ENCODE measurements around the gene FAM81A.

DNA sequence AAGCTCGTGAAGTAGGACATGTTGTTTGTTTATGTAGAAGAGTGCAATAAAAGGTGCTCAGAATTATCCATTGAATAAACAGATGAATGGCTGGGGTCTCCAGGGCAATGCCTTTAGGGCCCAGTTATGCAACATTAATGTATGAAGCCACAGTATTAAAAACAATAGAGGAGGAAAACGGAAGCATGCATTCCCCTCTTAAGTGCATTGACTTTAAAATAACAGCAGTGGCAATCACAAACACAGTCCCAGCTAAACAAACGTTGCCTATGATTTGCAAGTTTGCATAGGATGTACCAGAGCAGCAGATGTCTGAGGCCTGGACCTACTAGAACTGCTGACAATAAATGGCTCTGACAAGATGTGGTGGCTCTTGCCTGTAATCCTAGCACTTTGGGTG, 113.0 kb downstream of the FAM81A start:
- TF ChIP-seq POLR2A (IDR thresholded peaks at IDR 0.05) (no peak), CTCF (IDR thresholded peaks at IDR 0.05) (no peak)
